IMR-90 (cell line): Measurements from ENCODE around the gene SLC4A7. TPM values are rescaled to one million over a fixed set of nuclear protein-coding genes. Genes with fewer than 3 reads are reported as not detected.

Experiments used
- ATAC-seq: fragments of 200-7000 bp; cut with Tn5 transposase; 2 replicates; pipeline ENCODE4 v1.9.1; 2020; ENCODE audit warnings: low read depth, mild to moderate bottlenecking, moderate library complexity
- BruUV-seq: library from RNA; stranded (reverse); fragments of 400-500 nt; replicated peaks from 2 replicates; lab custom pipeline; 2021; lab: Mats Ljungman, UMichigan
- CTCF ChIA-PET: fragments of 300-600 bp; formaldehyde crosslinking; extraction: SDS; loops from one replicate; lab custom pipeline; 2021; ENCODE audit warnings: antibody characterized with exemption; lab: Yijun Ruan, JAX
- POLR2A ChIA-PET: fragments of 300-600 bp; sonication (Branson Sonifier 250); formaldehyde crosslinking; loops from one replicate; lab custom pipeline; 2022; ENCODE audit warnings: antibody characterized with exemption; ENCODE audit not compliant: unreplicated experiment; lab: Charles Lee
- DNase-seq: peaks from one replicate; pipeline ENCODE4 v3.0.0; 2013
- H2AFZ ChIP-seq: replicated peaks from 2 replicates; pipeline ENCODE3; 2013; ENCODE audit warnings: low read length, mild to moderate bottlenecking; ENCODE audit not compliant: poor library complexity
- H2AK5ac ChIP-seq: 2 replicates; pipeline ENCODE4 v1.6.1; 2013; ENCODE audit warnings: low read depth, low read length, inconsistent platforms
- H2AK9ac ChIP-seq: replicated peaks from 2 replicates; pipeline ENCODE3; 2013; ENCODE audit warnings: mild to moderate bottlenecking, low read depth, low read length, moderate library complexity; ENCODE audit not compliant: poor library complexity
- H2BK120ac ChIP-seq: 2 replicates; pipeline ENCODE4 v1.6.1; 2013; ENCODE audit warnings: low read depth, low read length, inconsistent platforms
- H2BK15ac ChIP-seq: 3 replicates; pipeline ENCODE4 v1.6.1; 2013; ENCODE audit warnings: low read depth, low read length, inconsistent platforms
- H2BK20ac ChIP-seq: 2 replicates; pipeline ENCODE4 v1.6.1; 2013; ENCODE audit warnings: low read depth, mild to moderate bottlenecking, inconsistent platforms, low read length, moderate library complexity
- H2BK5ac ChIP-seq: 2 replicates; pipeline ENCODE4 v1.6.1; 2013; ENCODE audit warnings: mild to moderate bottlenecking, low read depth, low read length, inconsistent platforms; ENCODE audit not compliant: poor library complexity, severe bottlenecking
- H3K14ac ChIP-seq: replicated peaks from 2 replicates; pipeline ENCODE4 v1.6.1; 2013; ENCODE audit warnings: low read depth, low read length, inconsistent platforms
- H3K18ac ChIP-seq: 2 replicates; pipeline ENCODE4 v1.6.1; 2013; ENCODE audit warnings: low read depth, low read length, control low read depth
- H3K23ac ChIP-seq: 2 replicates; pipeline ENCODE4 v1.6.1; 2013; ENCODE audit warnings: low read depth, low read length, inconsistent platforms
- H3K27ac ChIP-seq: 2 replicates; pipeline ENCODE4 v1.5.1; 2013; ENCODE audit warnings: mild to moderate bottlenecking, control low read depth, low read length; ENCODE audit not compliant: insufficient read depth
- H3K27me3 ChIP-seq: 2 replicates; pipeline ENCODE4 v1.6.1; 2013; ENCODE audit warnings: low read length; ENCODE audit not compliant: control insufficient read depth, insufficient read depth
- H3K36me3 ChIP-seq: 2 replicates; pipeline ENCODE4 v1.6.1; 2013; ENCODE audit warnings: low read length, mixed read lengths; ENCODE audit not compliant: control insufficient read depth, insufficient read depth
- H3K4ac ChIP-seq: 2 replicates; pipeline ENCODE4 v1.6.1; 2013; ENCODE audit warnings: low read depth, low read length, inconsistent platforms
- H3K4me1 ChIP-seq: 2 replicates; pipeline ENCODE4 v1.6.1; 2013; ENCODE audit warnings: low read length, mixed read lengths; ENCODE audit not compliant: control insufficient read depth, insufficient read depth
- H3K4me2 ChIP-seq: 2 replicates; pipeline ENCODE4 v1.6.1; 2013; ENCODE audit warnings: low read depth, mild to moderate bottlenecking, control low read depth, low read length, moderate library complexity
- H3K4me3 ChIP-seq: 2 replicates; pipeline ENCODE4 v1.5.1; 2013; ENCODE audit warnings: low read depth, mild to moderate bottlenecking, control low read depth, low read length, moderate library complexity; ENCODE audit not compliant: insufficient read depth
- H3K56ac ChIP-seq: 2 replicates; pipeline ENCODE4 v1.6.1; 2013; ENCODE audit warnings: low read length, inconsistent platforms; ENCODE audit not compliant: insufficient read depth; ENCODE audit errors: extremely low read depth
- H3K79me1 ChIP-seq, 2 experiments: 2 replicates each; pipeline ENCODE4 v1.6.1; 2013; ENCODE audit warnings: low read length in 2 of 2, inconsistent platforms in 1 of 2, low read depth in 1 of 2
- H3K9ac ChIP-seq: 2 replicates; pipeline ENCODE4 v1.6.1; 2013; ENCODE audit warnings: low read depth, low read length, control low read depth
- H3K9me1 ChIP-seq: 2 replicates; pipeline ENCODE4 v1.6.1; 2013; ENCODE audit warnings: low read length, inconsistent platforms; ENCODE audit not compliant: insufficient read depth
- H3K9me3 ChIP-seq: 2 replicates; pipeline ENCODE4 v1.6.1; 2013; ENCODE audit warnings: low read length; ENCODE audit not compliant: control insufficient read depth, insufficient read depth
- H4K20me1 ChIP-seq: 2 replicates; pipeline ENCODE4 v1.6.1; 2013; ENCODE audit warnings: low read length, inconsistent platforms; ENCODE audit not compliant: insufficient read depth
- H4K5ac ChIP-seq: 2 replicates; pipeline ENCODE4 v1.6.1; 2013; ENCODE audit warnings: mild to moderate bottlenecking, low read depth, low read length, control low read depth
- H4K8ac ChIP-seq, 2 experiments: 2 replicates each; pipeline ENCODE4 v1.6.1; 2013; ENCODE audit warnings: low read depth in 2 of 2, low read length in 2 of 2, control low read depth in 1 of 2, inconsistent platforms in 1 of 2
- H4K91ac ChIP-seq: 2 replicates; pipeline ENCODE4 v1.6.1; 2013; ENCODE audit warnings: low read depth, low read length, inconsistent platforms; ENCODE audit not compliant: insufficient read depth
- BHLHE40 ChIP-seq: fragments of 150-350 bp; IDR thresholded peaks from 2 replicates; pipeline ENCODE4 v1.6.1; 2016; ENCODE audit warnings: mild to moderate bottlenecking, low read depth, low read length
- CEBPB ChIP-seq: IDR thresholded peaks from 2 replicates; pipeline ENCODE4 v1.6.1; 2012; ENCODE audit warnings: low read depth, low read length, improper control_type of control experiment
- CHD1 ChIP-seq: IDR thresholded peaks from 2 replicates; pipeline ENCODE4 v1.6.1; 2012; ENCODE audit warnings: low read depth, low read length, improper control_type of control experiment
- MAFK ChIP-seq: IDR thresholded peaks from 2 replicates; pipeline ENCODE4 v1.6.1; 2012; ENCODE audit warnings: low read depth, low read length, improper control_type of control experiment
- MAZ ChIP-seq: IDR thresholded peaks from 2 replicates; pipeline ENCODE4 v1.6.1; 2012; ENCODE audit warnings: low read depth, mild to moderate bottlenecking, low read length, improper control_type of control experiment, moderate library complexity, borderline replicate concordance
- NFE2L2 ChIP-seq: fragments of 150-350 bp; IDR thresholded peaks from 2 replicates; pipeline ENCODE4 v1.6.1; 2016; ENCODE audit warnings: low read depth, mild to moderate bottlenecking, low read length
- RCOR1 ChIP-seq: IDR thresholded peaks from 2 replicates; pipeline ENCODE4 v1.6.1; 2012; ENCODE audit warnings: mild to moderate bottlenecking, low read length, improper control_type of control experiment; ENCODE audit not compliant: insufficient replicate concordance
- RFX5 ChIP-seq: IDR thresholded peaks from 2 replicates; pipeline ENCODE4 v1.8.0; 2012; ENCODE audit warnings: low read depth, mild to moderate bottlenecking, low read length, moderate library complexity
- WGBS, 2 experiments: methylation state at CpG; one replicate each; pipeline versions ENCODE4 v1.1.5 to v1.1.7; 2013; ENCODE audit warnings: missing lambda C conversion rate in 2 of 2; ENCODE audit not compliant: insufficient read length in 1 of 2; ENCODE audit errors: extremely low coverage in 2 of 2; 5-methylcytosine and 5-hydroxymethylcytosine counted together
- dilution Hi-C: fragments of 300-500 bp; cut with HindIII; formaldehyde crosslinking; loops from one replicate; pipeline ENCODE4 v1.14.3; 2018; ENCODE audit warnings: low sequenced_read_pairs; ENCODE audit not compliant: unreplicated experiment
- in situ Hi-C: fragments of 300-500 bp; cut with MboI; formaldehyde crosslinking; loops from 3 replicates; pipeline ENCODE4 v1.14.3; 2019; ENCODE audit warnings: low sequenced_read_pairs, inconsistent platforms, mixed read lengths
- intact Hi-C: fragments of 100-400 bp; cut with micrococcal nuclease; formaldehyde crosslinking; loops from 2 replicates; pipeline ENCODE4 v1.10.0; 2022
- polyA plus RNA-seq, 3 experiments: library from polyadenylated mRNA; depleted of rRNA; stranded (reverse); fragments of >200 nt; gene quantifications; 2 replicates each; pipeline ENCODE4 v1.2.3, GENCODE V29; 2012; ENCODE audit warnings: low replicate concordance in 1 of 3
- total RNA-seq: library from RNA; depleted of rRNA; stranded (reverse); fragments of >200 nt; gene quantifications from 2 replicates; pipeline ENCODE4 v1.2.3, GENCODE V29; 2012
- TF ChIP-seq, protein P1 (sequence below): fragments of 150-350 bp; IDR thresholded peaks from 2 replicates; pipeline ENCODE4 v1.6.1; 2017; ENCODE audit warnings: mild to moderate bottlenecking, antibody characterized with exemption, low read length, low read depth

SLC4A7 gene
- total and polyA plus RNA-seq, 2 of the 4 experiments (the other 2 are of a cell fraction) = 17.7 to 50.4 TPM

DNA sequence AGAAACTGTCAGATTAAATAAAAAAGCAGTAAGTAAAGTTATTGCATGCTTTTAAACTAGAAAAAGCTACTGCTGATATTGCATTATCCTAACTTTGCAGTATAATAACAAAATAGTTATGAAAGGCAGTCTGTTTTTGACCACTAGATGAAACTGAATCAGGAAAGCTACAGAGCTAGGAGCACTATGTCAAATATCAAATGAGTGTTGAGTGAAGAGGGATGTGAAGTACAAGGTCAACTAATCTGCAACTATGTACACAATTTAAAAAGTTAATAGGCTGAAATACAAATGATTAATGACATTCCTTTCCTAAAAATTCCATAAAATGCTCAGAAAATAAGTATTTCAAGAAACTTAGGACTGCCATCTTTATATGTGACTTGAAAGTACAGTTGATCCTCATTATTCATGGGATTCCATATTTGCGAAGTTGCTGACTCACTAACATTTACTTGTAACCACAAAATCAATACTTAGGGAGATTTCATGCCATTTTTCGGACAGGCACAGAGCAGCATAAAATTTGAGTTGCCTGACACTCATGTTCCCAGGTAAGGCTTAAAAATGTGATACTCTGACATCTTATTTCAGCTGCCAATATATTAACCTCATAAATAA is 34.5 kb downstream of the SLC4A7 start:
- H3K27ac ChIP-seq = no peak overlapping the region
- ChIA-PET POLR2A (no interaction called here), CTCF (interaction anchor here (0.8 to 1.0 kb wide), 2 partner anchors 12 to 17 kb away, joined by 3 read pairs; no protein-coding TSS in a partner anchor)
- no peak overlapping the region for H3K4me2 ChIP-seq
- no peak overlapping the region for H3K56ac ChIP-seq
- intact Hi-C loops = no loop called here
- no peak overlapping the region for H4K5ac ChIP-seq
- dilution Hi-C loops = no loop called here
- no peak for ATAC-seq
- no peak overlapping the region for H3K14ac ChIP-seq
- no peak overlapping the region for H2BK15ac ChIP-seq
- peaks cover 16% of the 10 kb centered on the region for H3K36me3 ChIP-seq
- H3K9ac ChIP-seq = no peak overlapping the region
- H3K9me3 ChIP-seq = no peaks in the 10 kb centered on the region
- H2BK5ac ChIP-seq = no peak overlapping the region
- peaks cover 11% of the 10 kb centered on the region; the same call in 1 of the 2 replicates for H4K20me1 ChIP-seq
- H3K23ac ChIP-seq = no peak overlapping the region
- no TSS peak for BruUV-seq
- H2AK5ac ChIP-seq = no peak overlapping the region
- peaks cover 3% of the 10 kb centered on the region for H3K4me1 ChIP-seq
- no peak for DNase-seq
- no peaks in the 10 kb centered on the region for H3K9me1 ChIP-seq
- H3K4me3 ChIP-seq = no peak overlapping the region
- H3K18ac ChIP-seq = no peak overlapping the region; the same call in 1 of the 2 replicates
- no peak overlapping the region for H2AFZ ChIP-seq
- WGBS, 2 experiments = 100% methylated on average over 1 of the region's 2 CpGs; no CpG with 5 or more reads in 1 of the 2 experiments
- H2BK120ac ChIP-seq = no peak overlapping the region
- peaks cover 15 to 38% of the 10 kb centered on the region in 2 experiments for H3K79me1 ChIP-seq
- TF ChIP-seq BHLHE40 (no peak), NFE2L2 (no peak), MAFK (no peak), CHD1 (no peak), RCOR1 (no peak), MAZ (no peak), RFX5 (no peak), CEBPB (no peak)
- TF ChIP-seq, protein P1, sequence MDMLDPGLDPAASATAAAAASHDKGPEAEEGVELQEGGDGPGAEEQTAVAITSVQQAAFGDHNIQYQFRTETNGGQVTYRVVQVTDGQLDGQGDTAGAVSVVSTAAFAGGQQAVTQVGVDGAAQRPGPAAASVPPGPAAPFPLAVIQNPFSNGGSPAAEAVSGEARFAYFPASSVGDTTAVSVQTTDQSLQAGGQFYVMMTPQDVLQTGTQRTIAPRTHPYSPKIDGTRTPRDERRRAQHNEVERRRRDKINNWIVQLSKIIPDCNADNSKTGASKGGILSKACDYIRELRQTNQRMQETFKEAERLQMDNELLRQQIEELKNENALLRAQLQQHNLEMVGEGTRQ = no peak
- no peak overlapping the region for H4K91ac ChIP-seq
- H4K8ac ChIP-seq = no peak overlapping the region; a peak in 1 of 4 replicates
- no peaks in the 10 kb centered on the region for H3K27me3 ChIP-seq
- no peak overlapping the region for H3K4ac ChIP-seq
- H2BK20ac ChIP-seq = no peak overlapping the region
- in situ Hi-C loops = no loop called here
- H2AK9ac ChIP-seq = no peak overlapping the region
